GM21717 (cell line): Measurements from ENCODE around the gene RERE.
A peak's percentile ranks its signal among the peaks of the same experiment; 100 is the strongest.

Source experiments
- ATAC-seq: cut with Tn5 transposase; IDR thresholded peaks from one replicate; pipeline ENCODE4 v1.9.1; 2021; ENCODE audit warnings: mild to moderate bottlenecking, moderate library complexity; ENCODE audit not compliant: unreplicated experiment

RERE gene

DNA sequence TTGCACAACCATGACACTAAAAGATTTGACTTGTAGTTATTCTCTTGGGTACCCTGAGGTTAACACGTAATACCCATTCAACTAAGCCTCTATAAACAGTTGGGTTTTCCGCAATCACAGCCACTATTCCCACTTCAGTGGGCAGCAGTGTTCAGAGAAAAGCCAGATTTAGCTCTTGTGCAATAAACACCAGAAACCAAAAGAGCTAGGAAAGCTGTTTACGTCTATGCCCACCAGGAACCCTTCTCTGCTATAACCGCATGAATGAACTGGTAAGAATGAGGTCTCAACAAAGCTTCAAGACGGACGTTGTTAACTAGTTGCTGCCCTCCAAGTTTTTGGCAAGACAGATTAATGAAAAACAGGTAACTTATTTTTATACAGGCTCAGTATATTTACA, 398.3 kb downstream of the RERE start:
- no peak for ATAC-seq

DNA sequence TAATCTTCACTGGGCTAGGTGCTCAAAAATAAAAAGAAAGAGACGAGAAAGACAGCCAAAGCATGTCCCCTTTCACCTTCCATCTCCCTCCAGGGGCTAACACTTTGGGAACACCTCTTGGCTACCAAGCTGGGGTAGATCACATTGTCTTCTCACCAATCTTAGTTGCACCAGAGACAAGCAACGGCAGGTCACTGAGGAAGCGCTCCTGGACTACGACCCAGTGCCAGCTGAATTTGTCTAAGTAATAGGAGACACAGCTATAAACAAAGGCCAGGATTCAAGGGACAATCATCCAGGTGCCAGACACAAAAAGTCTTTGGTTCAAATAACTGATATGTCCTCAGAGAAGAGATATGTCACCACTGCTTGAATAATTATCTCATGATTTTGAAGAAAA, 399.1 kb downstream of the RERE start:
- ATAC-seq: no peak

DNA sequence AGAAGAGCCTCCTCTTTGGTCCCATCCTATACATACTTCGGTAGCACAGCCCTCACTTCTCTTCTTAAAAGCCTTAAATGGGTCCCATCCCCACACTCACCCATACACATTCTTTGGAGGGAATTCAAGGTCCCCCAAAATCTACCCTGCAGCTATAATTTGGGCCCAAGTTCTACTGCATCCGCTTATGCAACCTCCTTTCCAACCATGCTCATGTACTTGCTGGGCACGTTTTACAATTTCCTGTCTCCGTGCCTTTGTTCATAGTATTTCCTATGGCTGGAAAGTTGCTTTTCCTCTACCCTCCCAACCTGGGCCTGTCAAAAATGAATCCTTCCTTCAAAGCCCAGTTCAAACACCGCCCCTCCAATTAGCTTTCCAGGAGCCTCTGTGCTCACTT, 399.8 kb downstream of the RERE start:
- ATAC-seq: no peak

GRCh38 chr1:8416881-8417280, 400.6 kb downstream of the RERE start:
- ATAC-seq: no peak

- ATAC-seq: no peak
Measured at GRCh38 chr1:8415526-8416278, 401.7 kb downstream of the RERE start.

GRCh38 chr1:8412183-8412831, 405.1 kb downstream of the RERE start:
- ATAC-seq: no peak

DNA sequence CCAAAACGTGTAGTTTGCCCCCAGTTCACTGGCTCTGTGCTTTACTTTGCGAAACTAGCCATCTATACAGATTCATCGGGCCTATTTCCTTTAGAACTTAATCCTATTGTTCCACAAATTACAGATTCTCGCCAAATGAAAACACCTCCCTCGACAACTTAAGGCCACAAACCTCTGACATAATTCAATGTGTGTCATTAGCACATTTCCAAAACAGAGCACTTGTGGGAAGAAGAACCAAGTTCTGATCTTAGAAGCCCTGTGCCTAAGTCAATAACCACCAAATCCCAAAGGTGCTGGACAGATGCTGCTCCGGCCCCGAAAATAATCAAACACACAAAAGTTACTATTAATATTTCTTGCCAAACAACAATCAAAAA, 405.6 kb downstream of the RERE start:
- ATAC-seq: no peak

DNA sequence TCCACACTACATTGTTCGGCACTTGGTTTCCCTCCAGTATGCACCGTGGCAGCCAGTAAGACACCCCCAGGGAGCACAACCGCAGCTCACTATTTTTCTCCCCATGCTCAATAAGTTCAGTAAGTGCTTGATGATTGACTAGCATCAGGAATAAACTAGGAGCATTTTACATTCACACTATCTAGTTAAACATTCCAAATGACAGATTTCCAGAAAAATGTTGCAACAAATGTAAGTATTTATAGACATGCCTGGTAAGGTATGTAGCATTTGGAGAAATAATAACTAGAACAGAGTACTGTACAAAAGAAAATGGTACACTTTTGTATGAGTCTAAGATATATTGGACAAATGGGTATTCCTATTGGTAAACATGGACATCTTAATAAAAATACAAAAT, 406.6 kb downstream of the RERE start:
- ATAC-seq: no peak

DNA sequence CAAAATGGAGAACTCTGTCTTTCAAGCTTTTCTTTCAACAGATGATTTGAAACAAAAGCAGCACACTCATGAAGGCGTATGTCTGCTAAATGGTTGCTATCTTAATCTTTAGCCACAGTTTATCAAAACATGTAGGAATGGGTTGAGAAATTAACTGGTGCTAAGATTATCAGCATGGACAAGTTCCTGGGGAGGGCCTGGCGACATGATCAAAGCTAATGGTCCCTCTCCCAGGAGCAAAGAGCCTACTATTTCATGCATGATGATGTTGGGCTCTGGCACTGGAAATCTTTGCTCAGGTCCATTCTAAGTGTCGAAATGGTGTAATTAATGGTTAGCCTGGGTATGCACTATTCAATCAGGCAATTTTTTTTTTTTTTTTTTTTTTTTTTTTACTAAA, 407.8 kb downstream of the RERE start:
- ATAC-seq: no peak

GRCh38 chr1:8409106-8409505, 408.3 kb downstream of the RERE start:
- no peak for ATAC-seq

GRCh38 chr1:8408151-8408839, 409.1 kb downstream of the RERE start:
- no peak for ATAC-seq

GRCh38 chr1:8407652-8408051, 409.8 kb downstream of the RERE start:
- ATAC-seq: no peak

- no peak for ATAC-seq
Measured at GRCh38 chr1:8406960-8407359, 410.5 kb downstream of the RERE start.

- no peak for ATAC-seq
Measured at GRCh38 chr1:8406011-8406410, 411.4 kb downstream of the RERE start.

DNA sequence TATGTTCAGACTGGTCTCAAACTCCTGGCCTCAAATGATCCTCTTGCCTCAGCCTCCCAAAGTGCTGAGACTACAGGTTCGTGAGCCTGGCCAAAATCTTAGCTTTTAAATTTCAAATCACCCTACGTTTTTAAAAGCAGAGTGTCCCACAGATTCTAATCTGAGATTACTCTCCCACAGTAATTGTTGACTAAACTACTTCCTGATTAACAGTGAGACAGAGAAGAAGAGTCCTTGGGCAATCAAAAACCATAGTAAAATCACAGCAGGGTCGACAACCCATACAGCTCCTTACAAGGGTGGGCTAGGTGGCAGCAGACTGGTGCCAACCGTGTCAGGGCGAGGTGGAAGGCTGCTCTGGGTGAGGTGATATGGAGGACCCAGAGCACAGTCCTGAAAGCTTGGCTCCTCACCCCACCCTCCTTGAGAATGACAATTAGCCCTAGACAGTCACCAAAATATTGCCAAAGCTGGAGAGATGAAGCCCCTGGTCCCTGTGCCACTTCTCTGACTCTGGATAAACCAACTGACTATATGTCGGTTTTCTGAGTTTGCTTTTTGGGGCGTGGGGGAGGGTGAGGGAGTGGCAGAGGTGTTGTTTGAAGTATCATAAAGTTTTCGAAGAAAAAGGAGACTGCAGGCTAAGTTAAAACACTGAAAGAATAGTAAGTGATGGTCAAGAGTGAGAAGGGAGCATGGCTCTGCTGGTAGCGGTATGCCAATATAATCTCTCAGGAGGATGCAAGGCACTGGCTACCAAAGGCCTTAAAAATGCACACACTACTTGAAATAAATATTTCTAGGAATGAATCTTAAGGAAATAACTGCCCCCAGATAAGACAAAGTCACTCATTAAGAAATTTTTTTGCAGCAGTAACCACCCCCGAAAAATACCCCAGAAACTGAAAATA, 412.7 kb downstream of the RERE start:
- no peak for ATAC-seq

DNA sequence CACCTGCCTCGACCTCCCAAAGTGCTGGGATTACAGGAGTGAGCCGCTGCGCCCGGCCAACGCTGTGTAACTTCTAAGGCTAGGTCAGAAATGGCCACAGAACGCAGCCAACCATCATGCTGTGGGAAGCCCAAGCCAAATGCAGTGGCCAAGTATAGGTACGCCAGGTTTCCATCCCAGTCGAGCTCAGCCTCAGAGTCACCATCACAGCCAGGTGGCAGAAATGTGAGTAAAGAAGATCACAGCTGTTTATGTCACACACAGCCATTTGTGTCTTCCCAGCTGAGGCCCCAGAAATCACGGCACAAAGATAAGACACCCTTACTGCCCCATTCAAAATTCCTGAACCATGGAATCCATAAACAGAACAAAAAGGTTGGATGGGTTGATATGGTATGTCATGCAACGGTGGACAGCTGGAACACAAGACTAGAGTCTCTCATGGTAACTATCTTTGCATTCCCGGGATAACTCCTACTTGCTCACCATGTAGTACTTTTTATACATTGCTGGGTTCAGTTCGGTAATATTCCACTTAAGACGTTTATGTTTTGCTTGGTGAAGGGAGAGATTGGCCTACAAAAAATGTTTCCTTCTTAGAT, 415.2 kb downstream of the RERE start:
- no peak for ATAC-seq

DNA sequence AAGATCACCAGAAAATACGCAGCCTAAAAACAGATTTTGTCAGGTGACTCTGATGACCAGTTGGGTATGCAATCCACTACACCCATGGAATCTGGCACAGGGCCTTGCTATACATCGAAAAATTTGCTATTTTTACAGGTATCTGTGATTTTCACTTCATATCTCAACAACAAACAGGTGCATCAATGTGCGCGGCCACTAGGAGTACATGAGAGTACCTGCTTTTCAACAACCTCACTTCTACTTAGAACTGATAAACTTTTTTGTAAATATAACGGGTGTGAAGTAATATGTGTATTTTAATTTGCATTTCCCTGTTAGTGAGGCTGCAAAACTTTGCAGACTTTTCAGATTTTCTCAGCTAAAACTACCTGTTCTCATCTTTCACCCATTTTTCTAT, 418.8 kb downstream of the RERE start:
- ATAC-seq: no peak

DNA sequence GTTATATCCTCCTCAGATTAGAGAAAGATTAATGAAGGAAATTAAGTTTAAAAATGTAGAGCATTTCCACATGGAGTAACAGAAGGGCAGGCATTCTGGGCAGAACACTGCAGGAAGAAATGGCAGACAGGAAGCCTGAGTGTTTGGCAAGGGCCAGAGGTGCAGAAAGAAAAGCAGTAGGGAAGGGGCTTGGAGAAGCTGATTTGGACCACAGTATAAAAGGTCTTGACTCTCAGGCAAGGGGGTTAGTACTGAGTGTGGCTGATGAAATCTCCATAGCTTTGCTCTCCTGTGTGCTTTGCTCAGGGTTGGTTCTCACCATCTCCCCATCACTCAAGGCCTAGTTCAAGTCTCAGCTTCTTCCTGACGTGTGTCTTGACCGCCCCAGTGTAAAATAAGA, 419.4 kb downstream of the RERE start:
- no peak for ATAC-seq

GRCh38 chr1:8397511-8397910, 419.9 kb downstream of the RERE start:
- ATAC-seq: peak; percentile 70

DNA sequence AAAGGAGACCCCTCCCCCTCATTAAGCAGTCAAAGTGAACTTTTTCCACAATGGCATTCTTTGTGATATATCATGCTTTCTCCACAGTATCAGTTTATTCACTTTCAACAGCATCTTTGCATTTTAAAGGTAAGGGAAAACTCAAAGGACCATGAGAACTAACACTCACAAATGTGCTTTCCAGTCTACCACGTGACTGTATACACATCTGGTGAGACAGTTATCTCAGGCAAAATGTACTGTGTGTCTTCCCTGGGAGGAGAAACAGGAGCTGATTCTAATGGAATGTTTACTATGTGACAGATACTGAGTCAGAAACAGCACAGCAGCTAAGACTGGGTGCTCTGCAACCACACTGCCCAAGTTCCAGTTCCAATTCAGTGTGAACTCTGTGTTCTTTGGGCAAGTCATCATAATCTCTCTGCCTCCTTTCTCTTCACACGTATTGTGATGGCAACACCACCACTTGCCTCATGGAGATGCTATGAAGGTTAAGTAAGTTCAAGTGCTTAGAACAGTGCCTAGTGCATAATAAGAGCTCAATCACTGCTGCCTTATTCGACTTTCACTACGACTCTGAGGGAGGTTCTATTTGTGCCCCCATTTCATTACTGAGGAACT, 420.5 kb downstream of the RERE start:
- peak; percentile 53 for ATAC-seq
